T-helper 2 cell (primary cell): ENCODE measurements around the gene IL31.

ENCODE experiments used
- DNase-seq, 5 experiments: peaks; one replicate each; pipeline versions ENCODE4 v3.0.0 to v3.0.0-alpha.2; 2012 to 2022

IL31 gene

GRCh38 chr12:122152754-122153153 is 21.3 kb downstream of the IL31 start:
- no peak for DNase-seq

DNA sequence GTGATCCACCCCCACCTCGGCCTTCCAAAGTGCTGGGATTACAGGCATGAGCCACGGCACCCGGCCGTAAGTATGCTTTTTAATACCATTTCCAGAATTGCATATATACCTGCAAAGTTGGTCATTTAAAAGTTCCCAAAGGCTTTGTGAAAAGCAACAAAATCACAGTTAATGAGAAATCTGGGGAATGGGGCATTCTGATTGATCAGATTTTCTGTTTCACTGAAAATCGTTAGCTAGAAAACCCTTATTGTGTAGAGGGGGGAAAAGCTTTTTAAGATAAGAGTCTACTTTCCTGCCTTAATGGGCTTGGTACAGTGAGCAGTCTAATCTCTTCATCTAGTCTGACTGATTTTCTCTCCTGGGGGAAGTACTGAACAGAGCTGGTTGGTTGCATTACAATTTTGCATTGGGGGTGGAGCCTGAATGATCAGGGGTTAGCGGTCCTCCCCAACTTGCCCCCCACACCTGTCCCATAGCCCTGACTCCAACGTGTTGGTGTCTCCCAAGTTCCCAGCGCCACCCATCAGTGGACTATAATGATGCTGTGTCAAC is 23.8 kb downstream of the IL31 start:
- peak in 1 of 5 experiments; percentile 80 for DNase-seq

DNA sequence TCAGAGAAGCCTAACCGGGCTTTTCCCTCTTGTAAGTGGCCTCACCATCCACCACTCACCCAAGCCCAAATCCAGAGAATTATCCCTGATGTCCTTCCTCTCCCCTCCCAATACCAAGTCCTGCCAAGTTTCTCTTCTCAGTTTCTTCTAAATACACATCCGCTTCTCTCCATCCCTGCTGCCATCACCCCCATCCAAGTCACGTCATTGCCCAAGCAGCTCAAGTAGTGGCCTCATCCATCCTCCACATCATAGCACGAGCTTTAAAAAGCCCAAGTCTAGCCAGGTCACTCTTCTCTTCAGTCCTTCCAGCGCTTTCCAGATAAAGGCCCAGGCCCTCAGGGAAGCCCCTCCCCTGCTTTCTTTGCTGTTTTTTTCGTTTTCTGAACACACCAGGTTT is 25.4 kb downstream of the IL31 start:
- no peak for DNase-seq

- DNase-seq: no peak
These were observed 26.3 kb downstream of the IL31 start for GRCh38 chr12:122147514-122148290.

DNA sequence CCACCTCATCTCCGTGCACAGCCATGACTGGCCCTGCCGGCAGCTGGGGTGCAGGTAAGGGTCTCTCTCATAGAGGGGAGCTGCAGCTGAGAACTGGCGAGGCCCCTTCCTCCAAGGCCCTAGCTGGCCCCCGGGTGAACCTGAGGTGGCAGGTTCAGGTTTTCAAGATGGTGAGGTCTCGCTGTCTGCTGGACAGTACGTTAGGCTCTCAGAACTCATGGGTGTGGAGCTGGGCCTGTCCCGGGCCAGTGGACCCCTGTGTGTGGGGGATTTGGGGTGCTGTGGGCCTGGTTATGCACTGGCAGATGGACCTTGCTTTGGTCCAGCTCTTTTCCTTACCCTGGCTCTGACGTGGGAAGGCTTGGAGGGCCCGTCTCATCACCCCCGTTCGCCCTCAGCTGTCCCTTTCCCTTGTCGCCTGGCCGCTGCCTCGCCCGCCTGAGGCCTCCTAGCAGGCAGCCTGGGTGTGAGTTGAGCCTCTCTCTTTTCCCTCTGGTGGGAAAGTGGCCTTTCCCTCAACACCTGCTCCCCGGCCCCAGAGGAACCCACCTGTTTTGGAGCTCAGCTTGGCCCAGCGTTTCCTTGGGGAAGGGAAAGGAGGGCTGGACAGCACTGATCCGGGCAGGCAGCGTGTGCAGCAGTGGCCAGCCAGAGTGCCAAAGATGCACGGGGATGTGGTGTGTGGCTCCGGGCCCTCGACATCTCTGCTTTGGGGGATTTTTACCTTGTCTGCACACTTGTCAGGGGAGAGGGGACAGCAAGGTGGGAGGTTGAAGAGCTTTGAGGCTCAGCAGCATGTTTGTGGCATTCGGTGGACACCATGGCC is 28.3 kb downstream of the IL31 start:
- DNase-seq: no peak

DNA sequence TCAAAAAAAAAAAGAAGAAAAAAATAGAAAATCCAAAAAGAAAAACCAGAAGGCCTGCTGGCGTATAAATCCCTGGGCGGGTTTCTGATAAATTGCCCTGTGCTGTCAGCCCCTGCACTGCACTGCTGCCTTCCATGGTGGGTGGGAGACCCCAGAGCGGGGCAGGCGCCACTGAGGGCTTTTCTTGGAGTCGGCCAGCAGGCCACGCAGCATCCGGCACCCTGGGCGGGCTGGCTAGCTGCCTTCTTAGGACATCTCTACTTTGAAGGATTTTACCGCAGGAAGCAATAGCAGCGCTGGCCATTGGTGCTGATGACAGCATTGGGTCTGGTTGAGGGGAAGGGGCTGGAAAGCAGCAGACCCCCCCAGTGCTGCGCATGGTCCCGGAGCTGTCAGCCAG is 29.1 kb downstream of the IL31 start:
- no peak for DNase-seq

DNA sequence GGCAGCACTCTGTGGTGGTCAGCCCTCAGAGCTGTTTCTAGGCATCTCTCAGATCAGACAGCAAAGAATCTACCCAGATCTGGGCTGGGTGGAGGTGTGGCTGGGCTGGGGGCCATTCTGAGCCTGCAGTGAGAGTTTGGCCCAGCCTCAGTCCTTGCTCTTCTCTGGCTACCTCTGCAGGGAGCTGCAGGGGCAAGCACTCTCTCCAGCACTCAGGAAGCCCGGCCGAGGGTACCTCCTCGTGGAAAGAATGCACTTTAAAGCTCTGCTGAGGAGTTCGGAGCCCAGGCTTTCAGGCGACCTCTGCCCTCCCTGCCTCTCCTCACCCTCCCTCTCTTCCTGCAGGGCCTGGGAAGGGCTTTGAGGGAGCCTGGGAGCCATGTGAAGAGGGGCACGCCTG is 31.2 kb downstream of the IL31 start:
- DNase-seq: no peak

DNA sequence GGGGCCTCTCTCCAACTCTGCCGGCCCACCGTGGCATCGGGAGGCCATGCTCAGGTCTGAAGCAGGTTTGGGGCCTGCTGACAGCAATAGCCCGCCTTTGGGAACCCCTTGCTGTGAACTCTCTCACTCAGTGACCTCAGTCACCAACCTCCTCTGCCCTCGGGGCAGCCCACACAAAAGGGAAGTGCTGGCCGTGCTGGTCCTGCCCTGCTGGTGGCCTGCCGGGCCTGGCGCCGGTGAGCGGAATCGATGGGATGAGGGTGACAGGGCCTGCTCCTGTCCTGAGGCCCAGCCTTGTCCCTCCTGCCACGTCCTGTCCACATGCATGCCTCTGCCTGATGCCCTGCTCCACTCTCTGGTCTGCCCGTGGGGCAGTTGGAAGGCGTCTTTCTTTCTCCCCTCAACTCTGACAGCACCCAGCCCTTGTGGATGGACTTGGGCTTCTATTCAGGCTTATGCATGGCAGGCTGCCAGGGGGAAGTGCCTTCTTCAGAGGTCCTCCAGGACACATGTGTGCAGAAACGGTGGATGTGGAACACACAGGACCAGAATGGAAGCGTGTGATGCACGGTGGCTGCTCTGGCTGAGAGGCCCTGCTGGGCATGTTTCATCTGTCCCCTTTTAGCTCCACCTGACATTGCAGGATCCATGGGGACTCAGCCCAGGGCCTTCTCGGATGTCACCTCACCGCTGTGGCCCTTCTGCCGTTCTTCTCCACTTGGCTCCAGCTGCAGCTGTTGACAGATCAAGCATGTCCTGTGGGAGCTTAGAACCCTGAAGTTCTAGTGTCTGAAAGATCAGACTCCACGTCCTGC is 31.9 kb downstream of the IL31 start:
- DNase-seq: no peak

GRCh38 chr12:122140467-122141257 is 33.4 kb downstream of the IL31 start:
- no peak for DNase-seq

- DNase-seq: no peak
These were observed 34.1 kb downstream of the IL31 start for GRCh38 chr12:122139941-122140340.

- DNase-seq: no peak
These were observed 34.8 kb downstream of the IL31 start for GRCh38 chr12:122139266-122139665.

DNA sequence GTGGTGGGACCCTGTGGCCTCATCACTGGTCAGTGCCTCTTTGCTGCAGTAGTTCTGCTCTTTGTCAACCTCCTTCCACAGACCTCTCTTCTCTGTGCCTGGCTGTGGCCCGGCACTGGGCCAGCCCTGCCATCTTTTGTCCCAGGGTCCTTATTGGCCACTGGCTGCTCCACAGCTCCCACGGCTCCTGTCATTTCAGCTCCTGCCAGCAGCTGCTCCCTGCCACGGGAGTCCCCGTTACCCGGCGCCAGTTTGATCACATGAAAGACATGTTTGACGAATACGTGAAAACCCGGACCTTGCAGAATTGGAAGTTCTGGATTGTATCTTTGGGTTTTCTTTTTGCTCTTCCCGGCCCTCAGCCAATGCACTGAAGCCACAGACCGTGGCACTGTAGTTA is 35.4 kb downstream of the IL31 start:
- DNase-seq: no peak

GRCh38 chr12:122138181-122138580 is 35.8 kb downstream of the IL31 start:
- no peak for DNase-seq

DNA sequence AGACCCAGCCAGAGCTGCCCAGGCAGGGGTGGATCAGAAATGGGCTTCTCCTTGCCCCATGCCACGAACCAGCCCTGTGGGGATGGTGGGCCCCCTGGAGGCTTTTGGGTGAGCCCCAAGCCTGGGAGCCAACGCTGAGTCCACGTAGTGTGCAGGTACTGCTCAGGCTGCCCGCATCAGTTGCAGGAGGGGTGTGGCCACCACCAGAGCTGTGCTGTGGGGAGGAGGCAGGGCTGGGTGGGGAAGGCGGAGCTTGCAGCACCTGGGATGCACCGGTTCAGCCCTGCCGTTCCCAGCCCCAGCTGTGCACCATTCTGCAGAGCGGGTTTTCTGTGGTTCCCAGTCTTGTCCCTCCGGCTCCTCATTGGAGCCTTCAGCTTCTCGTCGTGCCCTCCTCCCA is 36.3 kb downstream of the IL31 start:
- no peak for DNase-seq

DNA sequence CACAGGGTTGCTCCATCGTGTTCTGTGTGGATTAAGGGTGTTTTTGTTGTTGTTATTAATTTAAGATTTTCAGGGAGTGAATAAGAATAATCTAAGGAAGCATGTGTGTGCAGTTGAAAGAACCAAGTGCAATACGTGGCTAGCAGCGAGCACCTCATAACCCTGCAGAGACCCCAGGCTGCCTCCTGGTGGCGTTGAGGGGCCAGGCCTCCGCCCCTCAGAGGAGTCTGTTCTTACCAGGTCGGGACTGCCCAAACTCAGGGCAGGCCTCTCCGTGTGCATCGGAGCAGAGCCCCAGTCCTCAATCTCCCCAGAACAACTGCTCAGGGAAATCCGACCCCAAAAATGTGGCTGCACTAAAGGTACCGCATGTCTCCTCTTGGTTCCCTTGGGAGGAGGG is 36.8 kb downstream of the IL31 start:
- no peak for DNase-seq

- no peak for DNase-seq
These were observed 38.5 kb downstream of the IL31 start for GRCh38 chr12:122135437-122136031.

GRCh38 chr12:122133192-122133950 is 40.6 kb downstream of the IL31 start:
- DNase-seq: no peak

DNA sequence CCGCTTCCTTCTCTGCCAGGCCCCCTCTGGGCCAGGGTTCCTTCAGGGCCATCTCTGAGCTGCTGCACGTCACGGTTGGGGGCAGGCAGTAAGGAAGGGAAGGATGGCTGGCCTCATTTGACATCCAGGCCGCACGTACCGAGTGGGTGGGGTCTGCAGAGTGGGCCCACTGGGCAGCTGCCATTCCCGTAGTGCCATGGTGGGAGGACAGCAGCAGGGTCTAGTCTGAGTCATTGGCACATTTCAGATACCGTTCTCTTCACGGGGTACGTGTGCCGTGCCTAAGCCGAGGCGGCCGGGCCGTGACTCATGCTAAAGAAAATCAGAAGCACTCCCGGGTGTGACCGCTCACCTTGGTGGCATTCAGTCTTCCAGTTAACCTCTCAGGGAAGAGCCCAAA is 43.9 kb downstream of the IL31 start:
- DNase-seq: no peak

- no peak for DNase-seq
These were observed 44.9 kb downstream of the IL31 start for GRCh38 chr12:122129131-122129530.

DNA sequence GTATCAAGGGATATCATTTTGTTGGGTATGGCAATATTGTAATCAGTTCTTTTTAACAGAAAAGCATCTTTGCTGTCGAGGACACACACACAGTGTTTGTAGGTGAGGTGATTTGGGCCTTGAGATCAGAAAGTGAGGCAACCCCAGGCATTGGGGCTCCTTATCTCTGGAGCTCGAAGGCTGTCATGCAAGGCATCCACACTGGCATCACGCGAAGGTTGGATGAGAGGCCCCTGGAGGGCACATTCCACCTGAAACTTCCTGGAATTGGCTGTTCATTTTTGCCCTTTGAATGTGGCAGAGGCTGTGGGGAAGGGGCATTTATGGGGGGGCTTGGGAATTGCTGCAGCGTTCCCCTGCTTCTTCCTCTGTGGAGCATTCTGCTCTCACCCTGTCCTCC is 45.5 kb downstream of the IL31 start:
- DNase-seq: no peak

- no peak for DNase-seq
These were observed 46.2 kb downstream of the IL31 start for GRCh38 chr12:122127839-122128238.
